Measurements from ENCODE around the gene KIAA0319L. TPM values are rescaled to one million over a fixed set of nuclear protein-coding genes. Genes with fewer than 3 reads are reported as not detected.

Gene KIAA0319L
- total RNA-seq, 1 donor from 2014 or later: 79.6 TPM

- H3K27me3 ChIP-seq (ENCODE audit: low read depth): no peaks in the 10 kb centered on the region
- no peak for DNase-seq
- no peaks in the 10 kb centered on the region for H3K9me3 ChIP-seq
- H3K27ac ChIP-seq: peak overlapping the region; percentile 96
- H3K36me3 ChIP-seq: peaks cover 44% of the 10 kb centered on the region
- ATAC-seq: no peak
- intact Hi-C loops (cut with DNase I): loop anchor here (10.0 kb wide), 1 partner anchor 100 kb away; no protein-coding TSS in a partner anchor
- no peak for TF ChIP-seq CTCF (IDR thresholded peaks at IDR 0.05)
- H3K4me1 ChIP-seq: peaks cover 52% of the 10 kb centered on the region
- no peak overlapping the region for H3K4me3 ChIP-seq
Measured at GRCh38 chr1:35554266-35555211, 2.7 kb downstream of the KIAA0319L start.

GRCh38 chr1:35553851-35554250 lies 3.4 kb downstream of the KIAA0319L start:
- Histone ChIP-seq H3K36me3 (peaks cover 50% of the 10 kb centered on the region), H3K9me3 (no peaks in the 10 kb centered on the region), H3K27me3 (ENCODE audit: low read depth) (no peaks in the 10 kb centered on the region), H3K4me1 (peaks cover 47% of the 10 kb centered on the region), H3K4me3 (no peak overlapping the region), H3K27ac (no peak overlapping the region)
- DNase-seq (no peak), ATAC-seq (no peak)
- intact Hi-C loops (cut with DNase I): loop anchor here (10.0 kb wide), 1 partner anchor 99 kb away; no protein-coding TSS in a partner anchor
- TF ChIP-seq CTCF (IDR thresholded peaks at IDR 0.05): no peak

- DNase-seq: no peak
- Histone ChIP-seq H3K36me3 (peaks cover 52% of the 10 kb centered on the region), H3K27me3 (ENCODE audit: low read depth) (no peaks in the 10 kb centered on the region), H3K4me3 (no peak overlapping the region), H3K4me1 (peaks cover 20% of the 10 kb centered on the region), H3K27ac (no peak overlapping the region), H3K9me3 (no peaks in the 10 kb centered on the region)
- no peak for TF ChIP-seq CTCF (IDR thresholded peaks at IDR 0.05)
- no peak for ATAC-seq
- intact Hi-C loops (cut with DNase I): no loop called here
Measured at GRCh38 chr1:35546614-35547013, 10.6 kb downstream of the KIAA0319L start.

GRCh38 chr1:35544976-35545375 lies 12.2 kb downstream of the KIAA0319L start:
- Histone ChIP-seq H3K9me3 (no peaks in the 10 kb centered on the region), H3K4me1 (peaks cover 37% of the 10 kb centered on the region), H3K27ac (no peak overlapping the region), H3K27me3 (ENCODE audit: low read depth) (no peaks in the 10 kb centered on the region), H3K36me3 (peaks cover 35% of the 10 kb centered on the region), H3K4me3 (no peak overlapping the region)
- ATAC-seq: peak; percentile 76 to 87
- peak; percentile 47 for TF ChIP-seq CTCF (IDR thresholded peaks at IDR 0.05)
- DNase-seq: no peak
- intact Hi-C loops (cut with DNase I): no loop called here

- peak; percentile 18 to 31 for ATAC-seq
- peaks cover 65% of the 10 kb centered on the region for H3K4me1 ChIP-seq
- no peak for TF ChIP-seq CTCF (IDR thresholded peaks at IDR 0.05)
Measured at GRCh38 chr1:35539824-35540261, 17.4 kb downstream of the KIAA0319L start.

More at GRCh38 chr1:35539824-35540261, 17.4 kb downstream of the KIAA0319L start:
- no peak for DNase-seq
- no peaks in the 10 kb centered on the region for H3K9me3 ChIP-seq
- intact Hi-C loops (cut with DNase I): no loop called here
- no peaks in the 10 kb centered on the region for H3K36me3 ChIP-seq
- no peaks in the 10 kb centered on the region for H3K27me3 ChIP-seq (ENCODE audit: low read depth)
- no peak overlapping the region for H3K4me3 ChIP-seq
- peak overlapping the region; percentile 57 for H3K27ac ChIP-seq
